ENCODE data around the gene HIGD1A. TPM values are rescaled to one million over a fixed set of nuclear protein-coding genes. Genes with fewer than 3 reads are reported as not detected.

HIGD1A gene
- polyA plus RNA-seq, 6 donors from 2014 or later = 47.7 to 83.7 (median 65.3) TPM

- H3K4me3 Mint-ChIP-seq = peak overlapping the region; percentile 71 to 99 (median 96)
- H3K27ac Mint-ChIP-seq = peak overlapping the region in 5 of 6 donors; percentile 65 to 96 (median 88)
- H3K36me3 Mint-ChIP-seq = no peaks in the 10 kb centered on the region
- ATAC-seq (ENCODE audit: low read depth in 2 of 2) = no peak
- no peaks in the 10 kb centered on the region for H3K9me3 Mint-ChIP-seq
- H3K27me3 Mint-ChIP-seq = peaks cover 9 to 19% (median 12%) of the 10 kb centered on the region in 3 donors
- H3K4me1 Mint-ChIP-seq = peaks cover 31 to 47% (median 45%) of the 10 kb centered on the region in 3 donors
- no peak for DNase-seq
Measured at GRCh38 chr3:42802876-42803413, 1.3 kb downstream of the HIGD1A start.

DNA sequence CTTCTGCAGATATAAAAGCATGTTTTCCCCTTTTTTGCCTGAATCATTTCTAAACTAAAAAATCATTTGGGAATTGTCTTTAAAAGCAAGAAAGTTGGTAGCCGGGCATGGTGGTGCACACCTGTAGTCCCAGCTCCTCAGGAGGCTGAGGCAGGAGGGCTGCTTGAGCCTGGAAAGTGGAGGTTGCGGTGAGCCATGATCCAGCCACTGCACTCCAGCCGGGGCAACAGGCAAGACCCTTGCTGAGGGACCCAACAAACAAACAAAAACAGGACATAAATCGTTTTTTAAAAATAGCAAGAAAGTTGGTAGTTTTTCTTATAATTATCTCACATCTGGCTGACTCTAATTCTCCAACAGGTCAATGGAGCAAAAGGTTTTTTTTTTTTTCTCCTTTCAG is 2.5 kb downstream of the HIGD1A start:
- no peaks in the 10 kb centered on the region for H3K36me3 Mint-ChIP-seq
- peaks cover 31 to 47% (median 45%) of the 10 kb centered on the region in 3 donors for H3K4me1 Mint-ChIP-seq
- peak overlapping the region in 1 of 6 donors; percentile 49 for H3K27ac Mint-ChIP-seq
- DNase-seq (no peak), ATAC-seq (ENCODE audit: low read depth in 2 of 2) (no peak)
- no peaks in the 10 kb centered on the region for H3K9me3 Mint-ChIP-seq
- H3K4me3 Mint-ChIP-seq = peak overlapping the region in 1 of 8 donors; percentile 96
- peaks cover 4 to 15% (median 9%) of the 10 kb centered on the region in 3 donors for H3K27me3 Mint-ChIP-seq

- H3K27me3 Mint-ChIP-seq = peaks cover 4 to 9% (median 9%) of the 10 kb centered on the region in 3 donors
- H3K9me3 Mint-ChIP-seq = no peaks in the 10 kb centered on the region
- H3K4me3 Mint-ChIP-seq = peak overlapping the region in 1 of 8 donors; percentile 5
- H3K4me1 Mint-ChIP-seq = peaks cover 31 to 50% (median 45%) of the 10 kb centered on the region in 3 donors
- H3K36me3 Mint-ChIP-seq = no peaks in the 10 kb centered on the region
- ATAC-seq (ENCODE audit: low read depth in 2 of 2) = no peak
- H3K27ac Mint-ChIP-seq = peak overlapping the region in 1 of 6 donors; percentile 58
- no peak for DNase-seq
Measured at GRCh38 chr3:42801048-42801620, 3.2 kb downstream of the HIGD1A start.

DNA sequence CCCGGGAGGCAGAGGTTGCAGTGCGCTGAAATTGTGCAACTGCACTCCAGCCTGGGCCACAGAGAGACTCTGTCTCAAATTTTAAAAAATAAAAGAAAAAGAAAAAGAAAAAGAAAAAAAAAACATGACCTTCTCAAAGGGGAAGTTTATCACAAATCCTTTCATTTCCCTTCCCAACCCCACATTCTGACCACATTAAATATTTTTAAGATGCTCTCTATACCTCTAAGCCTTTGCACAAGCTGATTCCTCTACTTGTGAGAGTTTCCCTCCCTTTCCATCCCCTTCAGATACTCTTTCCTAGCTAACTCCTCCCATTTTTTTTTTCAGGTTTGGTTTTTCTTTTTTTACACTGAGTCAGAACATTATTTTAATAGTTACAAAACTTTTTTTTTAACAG is 4.0 kb downstream of the HIGD1A start:
- no peaks in the 10 kb centered on the region for H3K36me3 Mint-ChIP-seq
- H3K4me3 Mint-ChIP-seq = peak overlapping the region in 3 of 8 donors; percentile 5 to 58 (median 16)
- H3K4me1 Mint-ChIP-seq = peaks cover 31 to 46% (median 40%) of the 10 kb centered on the region in 3 donors
- no peak overlapping the region for H3K27ac Mint-ChIP-seq
- ATAC-seq (ENCODE audit: low read depth in 2 of 2) = no peak
- DNase-seq = no peak
- H3K9me3 Mint-ChIP-seq = no peaks in the 10 kb centered on the region
- H3K27me3 Mint-ChIP-seq = peaks cover 1 to 3% (median 2%) of the 10 kb centered on the region in 3 donors

- Mint-ChIP-seq H3K27ac (no peak overlapping the region), H3K9me3 (no peaks in the 10 kb centered on the region), H3K27me3 (no peaks in the 10 kb centered on the region), H3K4me3 (no peak overlapping the region), H3K36me3 (no peaks in the 10 kb centered on the region), H3K4me1 (peaks cover 30 to 42% (median 31%) of the 10 kb centered on the region in 3 donors)
- ATAC-seq (ENCODE audit: low read depth in 2 of 2) = no peak
- DNase-seq = no peak
Measured at GRCh38 chr3:42799376-42799775, 4.9 kb downstream of the HIGD1A start.

DNA sequence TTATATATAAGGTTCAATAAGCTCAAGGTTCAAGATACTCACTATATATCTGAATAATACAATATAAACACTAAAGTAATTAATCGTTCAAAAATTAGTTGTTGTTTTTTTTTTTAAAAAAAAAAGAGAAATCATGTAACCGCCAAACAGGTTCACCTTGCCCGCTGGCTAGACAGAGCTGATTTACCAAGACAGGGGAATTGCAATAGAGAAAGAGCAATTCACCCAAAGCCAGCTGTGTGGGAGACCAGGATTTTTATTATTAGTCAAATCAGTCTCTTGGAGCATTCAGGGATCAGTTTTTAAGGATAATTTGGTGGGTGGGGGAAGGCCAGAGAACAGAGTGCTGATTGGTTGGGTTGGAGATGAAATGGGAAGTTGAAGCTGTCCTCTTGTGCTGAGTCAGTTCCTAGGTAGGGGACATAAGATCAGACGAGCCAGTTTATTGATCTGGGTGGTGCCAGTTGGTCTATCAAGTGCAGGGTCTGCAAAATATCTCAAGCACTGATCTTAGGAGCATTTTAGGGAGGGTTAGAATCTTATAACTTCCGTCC is 7.9 kb downstream of the HIGD1A start:
- no peak for ATAC-seq (ENCODE audit: low read depth in 2 of 2)
- Mint-ChIP-seq H3K4me3 (no peak overlapping the region), H3K27ac (peak overlapping the region in 2 of 6 donors; percentile 76 to 81), H3K27me3 (no peaks in the 10 kb centered on the region), H3K36me3 (peaks cover 0 to 5% of the 10 kb centered on the region in 2 donors), H3K4me1 (peaks cover 11 to 22% (median 12%) of the 10 kb centered on the region in 3 donors), H3K9me3 (no peaks in the 10 kb centered on the region)
- no peak for DNase-seq

DNA sequence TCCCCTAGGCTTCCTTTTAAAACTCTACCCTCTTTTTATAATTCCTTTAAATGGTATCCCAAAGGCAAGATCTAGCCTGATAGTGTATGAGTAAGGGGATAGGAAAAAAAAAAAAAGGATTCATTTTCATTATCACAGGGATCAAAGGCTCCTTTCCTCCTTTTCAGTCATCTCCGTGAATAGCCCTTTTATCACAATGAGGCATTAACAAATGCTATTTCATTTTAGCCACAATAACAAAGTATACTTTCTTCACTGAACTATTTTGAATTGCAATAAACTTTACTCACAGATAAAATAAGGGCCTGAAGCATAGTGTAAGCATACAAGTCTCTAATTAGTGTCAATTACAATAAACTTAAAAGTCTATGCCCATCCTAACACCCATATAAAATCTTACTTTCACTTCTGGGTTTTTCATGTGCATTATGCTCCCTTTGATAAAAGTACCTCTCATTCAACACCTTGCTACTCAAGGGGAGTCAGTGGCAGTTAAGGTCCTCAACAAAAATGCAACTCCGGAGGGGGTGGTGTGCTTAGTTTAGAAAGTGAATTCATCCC is 8.6 kb downstream of the HIGD1A start:
- Mint-ChIP-seq H3K27ac (peak overlapping the region in 1 of 6 donors; percentile 25), H3K27me3 (no peaks in the 10 kb centered on the region), H3K9me3 (no peaks in the 10 kb centered on the region), H3K36me3 (peaks cover 0 to 5% of the 10 kb centered on the region in 2 donors), H3K4me3 (no peak overlapping the region), H3K4me1 (peaks cover 6 to 18% (median 9%) of the 10 kb centered on the region in 3 donors)
- DNase-seq (no peak), ATAC-seq (ENCODE audit: low read depth in 2 of 2) (no peak)

DNA sequence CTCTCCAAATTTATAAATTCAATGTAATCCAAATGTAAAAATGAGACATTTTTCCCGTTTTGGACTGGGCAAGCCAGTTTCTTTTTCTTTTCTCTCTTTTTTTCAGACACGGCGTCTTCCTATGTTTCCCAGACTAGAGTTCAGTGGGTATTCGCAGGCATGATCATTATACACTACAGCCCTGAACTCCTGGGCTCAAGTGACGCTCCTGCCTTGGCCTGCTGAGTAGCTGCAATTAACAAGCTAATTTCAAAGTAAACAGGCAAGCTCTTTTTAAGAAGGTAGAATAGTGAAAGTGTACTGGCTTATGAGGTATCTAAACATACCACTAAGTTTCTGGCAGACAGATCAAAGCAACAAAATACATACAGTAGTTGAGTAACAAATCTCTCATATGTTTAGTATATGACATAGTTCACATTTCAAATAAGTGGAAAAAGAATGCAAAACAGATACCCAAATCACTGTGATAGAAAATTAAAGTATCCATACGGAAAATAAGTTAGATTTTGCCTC is 13.5 kb downstream of the HIGD1A start:
- peaks cover 0 to 4% (median 0%) of the 10 kb centered on the region in 3 donors for H3K4me1 Mint-ChIP-seq
- no peak overlapping the region for H3K4me3 Mint-ChIP-seq
- H3K9me3 Mint-ChIP-seq = no peaks in the 10 kb centered on the region
- H3K27me3 Mint-ChIP-seq = no peaks in the 10 kb centered on the region
- DNase-seq (no peak), ATAC-seq (ENCODE audit: low read depth in 2 of 2) (no peak)
- peaks cover 0 to 5% of the 10 kb centered on the region in 2 donors for H3K36me3 Mint-ChIP-seq
- H3K27ac Mint-ChIP-seq = no peak overlapping the region

DNA sequence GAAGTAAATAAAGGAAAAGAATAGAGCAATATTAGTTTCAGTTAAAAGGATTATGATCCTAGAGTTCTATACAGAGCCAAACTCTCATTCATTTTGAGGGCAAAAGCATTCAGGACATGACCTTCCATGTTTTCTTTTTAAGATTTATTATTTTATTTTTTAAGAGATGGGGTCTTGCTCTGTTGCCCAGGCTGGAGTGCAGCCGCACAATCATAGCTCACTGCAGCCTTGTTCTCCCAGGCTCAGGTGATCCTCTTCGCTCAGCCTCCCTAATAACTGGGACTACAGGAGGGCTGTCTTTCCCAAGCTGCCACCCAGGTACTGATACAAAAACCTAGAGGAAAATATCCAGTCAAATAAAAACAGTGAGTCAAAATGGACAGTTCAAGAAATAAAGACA is 17.7 kb downstream of the HIGD1A start:
- Mint-ChIP-seq H3K36me3 (no peaks in the 10 kb centered on the region), H3K4me3 (no peak overlapping the region), H3K4me1 (peaks cover 0 to 4% (median 0%) of the 10 kb centered on the region in 3 donors), H3K27ac (no peak overlapping the region), H3K9me3 (no peaks in the 10 kb centered on the region), H3K27me3 (no peaks in the 10 kb centered on the region)
- DNase-seq (no peak), ATAC-seq (ENCODE audit: low read depth in 2 of 2) (no peak)

DNA sequence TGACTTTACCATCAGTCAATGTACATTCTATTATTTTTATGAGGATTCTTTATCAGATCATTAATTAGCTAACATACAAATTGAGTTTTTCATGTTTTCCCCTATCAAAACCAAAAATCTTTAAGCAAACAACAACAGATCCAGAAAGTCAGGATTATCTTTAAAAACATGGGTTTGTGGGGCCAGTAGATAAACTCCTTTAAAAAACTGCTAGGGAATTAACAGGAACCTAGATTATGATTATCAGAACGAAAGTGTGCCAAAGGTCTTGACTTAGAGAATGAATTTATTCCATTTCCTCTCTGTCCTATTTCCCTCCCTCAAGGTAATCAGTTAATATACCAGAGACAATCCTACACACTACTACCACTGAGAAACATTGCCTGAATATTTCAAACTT is 18.1 kb downstream of the HIGD1A start:
- no peak overlapping the region for H3K4me3 Mint-ChIP-seq
- H3K9me3 Mint-ChIP-seq = no peaks in the 10 kb centered on the region
- no peaks in the 10 kb centered on the region for H3K36me3 Mint-ChIP-seq
- no peaks in the 10 kb centered on the region for H3K27me3 Mint-ChIP-seq
- DNase-seq = no peak
- H3K27ac Mint-ChIP-seq = no peak overlapping the region
- H3K4me1 Mint-ChIP-seq = peaks cover 0 to 4% (median 0%) of the 10 kb centered on the region in 3 donors
- no peak for ATAC-seq (ENCODE audit: low read depth in 2 of 2)

DNA sequence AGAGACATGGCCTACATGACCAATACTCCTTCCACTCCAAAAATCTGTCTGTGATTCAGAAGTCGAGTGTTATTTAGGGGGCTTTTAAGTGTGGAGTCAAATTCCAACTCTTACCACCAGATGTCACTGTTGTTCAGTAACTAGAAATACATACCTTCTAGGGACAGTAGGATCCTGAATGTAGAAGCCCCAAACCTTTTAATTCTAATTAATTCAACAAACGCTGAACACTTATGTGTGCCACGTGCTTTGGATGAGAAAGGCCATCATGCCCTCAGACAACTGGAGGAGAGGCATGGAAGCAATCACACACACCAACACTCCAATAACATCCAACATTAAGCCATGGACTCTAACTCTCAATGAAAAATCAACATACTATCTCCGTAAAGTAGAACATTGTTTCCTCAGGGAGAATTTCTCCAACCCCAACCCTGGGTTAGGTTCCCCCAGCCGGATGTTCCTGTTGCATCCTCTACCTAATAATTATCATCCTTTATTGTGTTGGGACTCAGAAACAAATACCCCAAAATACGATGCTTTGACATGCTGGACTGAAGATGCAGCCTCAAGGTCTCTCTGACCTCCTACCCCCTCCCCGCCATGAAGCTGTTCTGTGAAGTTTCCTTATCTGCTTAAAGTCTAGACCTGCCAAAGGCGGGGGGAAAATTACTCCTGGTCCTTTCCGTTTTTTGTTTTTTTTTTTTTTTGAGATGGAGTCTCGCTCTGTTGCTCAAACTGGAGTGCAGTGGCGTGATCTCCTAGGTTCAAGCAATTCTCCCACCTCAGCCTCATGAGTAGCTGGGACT is 23.2 kb downstream of the HIGD1A start:
- Mint-ChIP-seq H3K4me1 (peaks cover 0 to 2% (median 0%) of the 10 kb centered on the region in 3 donors), H3K36me3 (no peaks in the 10 kb centered on the region), H3K27me3 (no peaks in the 10 kb centered on the region), H3K27ac (peak overlapping the region in 4 of 6 donors; percentile 8 to 86 (median 43)), H3K9me3 (no peaks in the 10 kb centered on the region), H3K4me3 (no peak overlapping the region)
- ATAC-seq (ENCODE audit: low read depth in 2 of 2) = peak; percentile 82 to 94
- DNase-seq = peak; percentile 61

DNA sequence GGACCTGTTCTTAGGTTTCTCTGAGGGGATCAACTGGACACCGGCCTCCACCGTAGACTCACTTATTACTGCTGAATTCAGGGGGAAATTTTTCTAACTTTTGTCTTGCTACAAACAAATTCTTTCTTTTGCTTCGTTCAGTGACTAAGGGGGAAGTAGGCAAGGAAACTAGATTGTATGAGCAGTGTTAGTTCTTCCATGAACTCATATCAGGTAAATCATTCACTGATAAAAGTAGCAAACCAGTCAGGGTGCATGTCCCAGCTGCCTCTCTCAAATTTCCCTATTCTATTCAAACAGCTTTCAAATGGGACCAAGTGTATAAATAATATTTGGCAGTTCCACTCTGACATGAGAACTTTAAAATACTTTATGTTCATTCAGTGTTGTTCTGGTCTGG is 23.9 kb downstream of the HIGD1A start:
- Mint-ChIP-seq H3K4me1 (peaks cover 0 to 2% (median 0%) of the 10 kb centered on the region in 3 donors), H3K36me3 (no peaks in the 10 kb centered on the region), H3K4me3 (no peak overlapping the region), H3K27me3 (no peaks in the 10 kb centered on the region), H3K9me3 (no peaks in the 10 kb centered on the region), H3K27ac (peak overlapping the region in 3 of 6 donors; percentile 20 to 86 (median 34))
- ATAC-seq (ENCODE audit: low read depth in 2 of 2) = no peak
- no peak for DNase-seq

- H3K36me3 Mint-ChIP-seq = no peaks in the 10 kb centered on the region
- H3K9me3 Mint-ChIP-seq = no peaks in the 10 kb centered on the region
Measured at GRCh38 chr3:42778644-42779043, 25.6 kb downstream of the HIGD1A start.

More at GRCh38 chr3:42778644-42779043, 25.6 kb downstream of the HIGD1A start:
- Mint-ChIP-seq H3K27ac (no peak overlapping the region), H3K4me3 (no peak overlapping the region), H3K4me1 (peaks cover 0 to 4% (median 0%) of the 10 kb centered on the region in 3 donors), H3K27me3 (no peaks in the 10 kb centered on the region)
- no peak for DNase-seq
- no peak for ATAC-seq (ENCODE audit: low read depth in 2 of 2)

All from naive B cell (primary cell).